ENCODE measurements around the gene GARIN5A. TPM values are rescaled to one million over a fixed set of nuclear protein-coding genes. Genes with fewer than 3 reads are reported as not detected.

The GARIN5A gene
- total RNA-seq, 1 experiment from 2014 or later = 3.7 TPM

DNA sequence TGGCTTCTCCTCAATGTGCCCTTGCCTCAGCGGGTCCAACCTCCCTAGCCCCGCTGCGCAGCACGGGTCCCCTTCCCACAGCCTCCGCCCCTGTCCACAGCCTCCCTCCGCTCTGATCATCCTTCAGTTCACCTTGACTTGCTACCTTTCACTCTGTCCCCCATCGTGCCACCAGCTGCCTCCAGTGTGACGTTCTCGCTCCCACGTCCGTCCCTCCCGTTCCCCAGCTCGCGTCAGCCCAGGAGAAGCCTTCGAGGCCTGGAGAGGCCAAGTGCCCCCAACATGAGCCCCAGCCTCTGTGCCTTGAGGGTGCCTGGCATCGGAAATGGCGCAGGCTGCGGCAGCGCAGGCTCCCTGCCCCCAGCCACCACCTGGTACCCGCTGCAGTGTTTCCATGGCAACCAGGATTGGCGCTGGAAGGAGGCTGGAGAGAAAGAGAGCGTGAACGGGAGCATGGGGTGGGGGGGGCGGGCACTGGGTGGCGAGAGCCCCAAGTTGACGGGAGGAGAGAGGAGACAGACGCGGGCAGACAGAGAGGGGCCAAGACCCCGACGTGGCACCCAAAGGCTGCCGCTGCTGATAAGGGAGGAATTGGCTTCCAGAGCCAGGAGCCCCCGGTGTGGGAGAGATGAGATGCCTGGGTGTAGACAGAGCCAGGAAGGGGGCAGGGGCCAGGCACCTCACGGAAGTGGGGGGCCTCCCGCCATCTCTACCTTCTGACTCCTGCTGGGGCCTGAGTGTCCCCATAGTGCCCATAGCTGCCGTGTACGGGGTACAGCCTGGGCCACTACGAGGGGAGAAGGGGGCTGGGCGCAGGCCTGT lies 37.9 kb upstream of the GARIN5A start:
- Histone ChIP-seq H3F3A (ENCODE audit: insufficient read depth, low read depth) (no peaks in the 10 kb centered on the region; the same call in 1 of the 2 replicates), H2AFZ (no peak overlapping the region), H3K79me2 (ENCODE audit: low read depth) (no peaks in the 10 kb centered on the region), H3K27ac (no peak overlapping the region), H3K9me2 (ENCODE audit: insufficient read depth) (no peaks in the 10 kb centered on the region), H3K36me3 (ENCODE audit: low read depth) (no peaks in the 10 kb centered on the region), H3K9me3 (ENCODE audit: insufficient read depth, low read depth) (no peaks in the 10 kb centered on the region; the same call in 1 of the 2 replicates), H3K4me2 (no peak overlapping the region), H4K20me1 (ENCODE audit: insufficient read depth) (no peaks in the 10 kb centered on the region), H3K27me3 (ENCODE audit: insufficient read depth, low read depth) (no peaks in the 10 kb centered on the region), H3K4me3 (no peak overlapping the region), H3K4me1 (replicated peaks; ENCODE audit: insufficient read depth) (peaks cover 6% of the 10 kb centered on the region)
- ChIA-PET POLR2A (ENCODE audit: unreplicated experiment) (no interaction called here), CTCF (no interaction called here)
- TF ChIP-seq EZH2 (IDR thresholded peaks at IDR 0.05; ENCODE audit: low read depth) = no peak
- TF ChIP-seq, protein P1, sequence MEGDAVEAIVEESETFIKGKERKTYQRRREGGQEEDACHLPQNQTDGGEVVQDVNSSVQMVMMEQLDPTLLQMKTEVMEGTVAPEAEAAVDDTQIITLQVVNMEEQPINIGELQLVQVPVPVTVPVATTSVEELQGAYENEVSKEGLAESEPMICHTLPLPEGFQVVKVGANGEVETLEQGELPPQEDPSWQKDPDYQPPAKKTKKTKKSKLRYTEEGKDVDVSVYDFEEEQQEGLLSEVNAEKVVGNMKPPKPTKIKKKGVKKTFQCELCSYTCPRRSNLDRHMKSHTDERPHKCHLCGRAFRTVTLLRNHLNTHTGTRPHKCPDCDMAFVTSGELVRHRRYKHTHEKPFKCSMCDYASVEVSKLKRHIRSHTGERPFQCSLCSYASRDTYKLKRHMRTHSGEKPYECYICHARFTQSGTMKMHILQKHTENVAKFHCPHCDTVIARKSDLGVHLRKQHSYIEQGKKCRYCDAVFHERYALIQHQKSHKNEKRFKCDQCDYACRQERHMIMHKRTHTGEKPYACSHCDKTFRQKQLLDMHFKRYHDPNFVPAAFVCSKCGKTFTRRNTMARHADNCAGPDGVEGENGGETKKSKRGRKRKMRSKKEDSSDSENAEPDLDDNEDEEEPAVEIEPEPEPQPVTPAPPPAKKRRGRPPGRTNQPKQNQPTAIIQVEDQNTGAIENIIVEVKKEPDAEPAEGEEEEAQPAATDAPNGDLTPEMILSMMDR (conservative IDR thresholded peaks at IDR 0.05) = no peak
- no peak for DNase-seq
- BruUV-seq (replicated peaks) = no TSS peak
- intact Hi-C loops (cut with micrococcal nuclease; ENCODE audit: unreplicated experiment) = no loop called here

DNA sequence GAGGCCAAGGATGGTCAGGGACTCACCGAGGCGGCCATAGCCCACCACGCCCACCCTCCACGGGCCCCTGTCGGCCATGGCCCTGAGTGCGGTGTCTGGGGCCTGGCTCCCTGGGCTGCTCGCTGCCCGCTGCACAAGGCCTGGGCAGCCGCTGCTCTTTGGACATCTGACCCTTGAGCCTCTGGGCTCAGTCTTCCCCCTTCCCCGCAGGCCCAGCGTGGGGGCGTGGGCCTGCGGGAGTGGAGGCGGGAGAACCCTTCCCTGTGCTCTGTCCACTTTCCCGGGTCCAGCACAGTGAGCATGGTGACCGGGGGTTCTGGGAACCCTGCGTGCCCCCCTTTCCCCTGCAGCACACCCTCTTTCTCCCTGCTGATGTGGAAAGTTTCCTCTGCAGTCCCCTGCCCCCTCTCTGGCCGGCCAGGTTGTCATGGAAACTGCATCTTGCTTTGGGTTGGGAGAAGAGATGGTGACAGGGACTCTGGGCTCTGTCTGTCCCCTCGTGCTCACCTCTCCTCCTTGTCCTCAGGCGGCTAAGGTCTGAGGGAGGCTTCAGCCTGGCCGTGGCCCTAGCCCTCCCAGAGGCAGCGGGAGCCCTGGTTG lies 37.2 kb upstream of the GARIN5A start, which contains the start of gene ASPDH:
TSS of gene ASPDH (minus strand) at position 168 of the 600 bp plus-strand sequence. CDS start at position 78, 90 bp downstream.
- no peaks in the 10 kb centered on the region for H3K9me2 ChIP-seq (ENCODE audit: insufficient read depth)
- no peaks in the 10 kb centered on the region; the same call in 1 of the 2 replicates for H3K9me3 ChIP-seq (ENCODE audit: insufficient read depth, low read depth)
- no peak within 1 kb of the TSS for H3K4me3 ChIP-seq
- no peaks in the 10 kb centered on the region for H3K79me2 ChIP-seq (ENCODE audit: low read depth)
- TF ChIP-seq EZH2 (IDR thresholded peaks at IDR 0.05; ENCODE audit: low read depth) = no peak
- TF ChIP-seq, protein P1 (conservative IDR thresholded peaks at IDR 0.05) = no peak
- H3F3A ChIP-seq (ENCODE audit: insufficient read depth, low read depth) = no peaks in the 10 kb centered on the region; the same call in 1 of the 2 replicates
- BruUV-seq (replicated peaks) = no TSS peak
- POLR2A ChIA-PET (ENCODE audit: unreplicated experiment) = no interaction called here
- H3K27me3 ChIP-seq (ENCODE audit: insufficient read depth, low read depth) = no peaks in the 10 kb centered on the region
- H3K4me2 ChIP-seq = no peak within 1 kb of the TSS
- H3K27ac ChIP-seq = no peak within 1 kb of the TSS
- no peak within 1 kb of the TSS for H2AFZ ChIP-seq
- no peak for DNase-seq
- H4K20me1 ChIP-seq (ENCODE audit: insufficient read depth) = no peaks in the 10 kb centered on the region
- intact Hi-C loops (cut with micrococcal nuclease; ENCODE audit: unreplicated experiment) = no loop called here
- peaks cover 6% of the 10 kb centered on the region for H3K4me1 ChIP-seq (replicated peaks; ENCODE audit: insufficient read depth)
- CTCF ChIA-PET = no interaction called here
- no peaks in the 10 kb centered on the region for H3K36me3 ChIP-seq (ENCODE audit: low read depth)

DNA sequence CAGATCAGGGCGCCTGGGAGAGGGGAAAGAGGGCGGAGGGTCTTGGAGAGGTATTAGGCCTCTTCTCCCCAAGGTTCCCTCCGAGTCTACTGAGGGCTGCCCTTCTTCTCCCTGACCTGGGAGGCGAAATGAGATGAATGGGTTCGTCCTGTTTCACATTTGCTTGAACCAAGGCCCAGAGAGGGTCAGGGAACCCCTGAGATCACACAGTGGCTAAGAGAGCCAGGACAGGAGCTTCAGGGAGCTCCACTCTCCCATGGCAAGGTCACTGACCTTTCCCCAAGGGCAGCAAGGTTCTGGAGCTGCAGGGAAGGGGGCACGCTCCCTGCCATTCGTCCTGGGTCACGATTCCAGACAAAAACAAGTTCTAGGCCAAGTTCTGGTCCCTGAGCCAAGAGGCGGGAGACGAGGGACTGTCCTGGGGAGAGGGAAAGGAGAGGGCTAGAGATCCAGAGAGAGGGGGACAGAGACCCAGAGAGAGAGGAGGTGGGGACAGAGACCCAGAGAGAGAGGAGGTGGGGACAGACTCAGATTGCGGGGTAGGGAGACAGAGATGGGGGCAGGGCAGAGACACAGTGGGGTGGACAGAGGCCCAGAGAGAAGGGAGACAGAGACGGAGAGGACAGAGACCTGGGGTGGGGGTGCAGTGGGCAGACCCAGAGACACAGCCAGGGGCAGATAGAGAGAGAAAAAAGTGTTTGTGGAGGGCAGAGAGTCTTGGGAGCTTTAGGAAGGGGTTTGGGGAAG lies 36.5 kb upstream of the GARIN5A start:
- Histone ChIP-seq H4K20me1 (ENCODE audit: insufficient read depth) (no peaks in the 10 kb centered on the region), H2AFZ (no peak overlapping the region), H3K27me3 (ENCODE audit: insufficient read depth, low read depth) (no peaks in the 10 kb centered on the region), H3K4me2 (no peak overlapping the region), H3K79me2 (ENCODE audit: low read depth) (no peaks in the 10 kb centered on the region), H3K9me2 (ENCODE audit: insufficient read depth) (no peaks in the 10 kb centered on the region), H3K27ac (no peak overlapping the region), H3K36me3 (ENCODE audit: low read depth) (no peaks in the 10 kb centered on the region), H3K4me1 (replicated peaks; ENCODE audit: insufficient read depth) (peaks cover 6% of the 10 kb centered on the region), H3K9me3 (ENCODE audit: insufficient read depth, low read depth) (no peaks in the 10 kb centered on the region), H3K4me3 (no peak overlapping the region), H3F3A (ENCODE audit: insufficient read depth, low read depth) (no peaks in the 10 kb centered on the region; the same call in 1 of the 2 replicates)
- no TSS peak for BruUV-seq (replicated peaks)
- intact Hi-C loops (cut with micrococcal nuclease; ENCODE audit: unreplicated experiment) = no loop called here
- TF ChIP-seq, protein P1 (conservative IDR thresholded peaks at IDR 0.05) = no peak
- no peak for TF ChIP-seq EZH2 (IDR thresholded peaks at IDR 0.05; ENCODE audit: low read depth)
- ChIA-PET POLR2A (ENCODE audit: unreplicated experiment) (no interaction called here), CTCF (no interaction called here)
- DNase-seq = no peak

Data from PC-9 (cell line).